Dermis microvascular lymphatic vessel endothelial cell (primary cell): ENCODE data around the gene PKP4. TPM values are rescaled to one million over a fixed set of nuclear protein-coding genes. Genes with fewer than 3 reads are reported as not detected.
A peak's percentile ranks its signal among the peaks of the same experiment; 100 is the strongest.

Experiments used
- DNase-seq, 2 donors: peaks; one replicate each; pipeline versions ENCODE4 v3.0.0 to v3.0.0-alpha.2; 2010; ENCODE audit warnings: low read depth in 2 of 2
- total RNA-seq: library from RNA; depleted of rRNA; stranded (reverse); fragments of >200 nt; gene quantifications from 2 replicates; pipeline ENCODE4 v1.2.1, GENCODE V29; 2014

The PKP4 gene
- total RNA-seq, 1 donor from 2014 or later, result 29.5 TPM

DNA sequence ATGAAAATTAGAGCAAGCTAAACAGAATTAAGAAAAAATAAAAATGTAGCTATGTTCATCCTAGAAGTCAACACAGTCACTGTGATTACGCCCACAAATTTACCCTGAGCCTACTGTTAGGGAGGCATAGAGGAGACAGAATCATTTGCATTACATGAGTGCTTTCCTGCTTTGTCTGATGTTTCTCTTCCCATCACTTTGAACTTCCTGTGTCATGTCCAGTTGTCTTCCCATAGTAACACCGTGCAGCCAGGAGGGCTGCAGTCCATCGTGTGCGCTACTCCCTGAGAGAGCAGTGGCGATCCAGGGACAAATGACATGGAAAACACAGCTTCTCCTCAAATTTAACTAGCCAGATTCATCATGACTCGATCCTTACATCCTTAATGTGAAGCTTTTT, 188.5 kb downstream of the PKP4 start:
- no peak for DNase-seq

DNA sequence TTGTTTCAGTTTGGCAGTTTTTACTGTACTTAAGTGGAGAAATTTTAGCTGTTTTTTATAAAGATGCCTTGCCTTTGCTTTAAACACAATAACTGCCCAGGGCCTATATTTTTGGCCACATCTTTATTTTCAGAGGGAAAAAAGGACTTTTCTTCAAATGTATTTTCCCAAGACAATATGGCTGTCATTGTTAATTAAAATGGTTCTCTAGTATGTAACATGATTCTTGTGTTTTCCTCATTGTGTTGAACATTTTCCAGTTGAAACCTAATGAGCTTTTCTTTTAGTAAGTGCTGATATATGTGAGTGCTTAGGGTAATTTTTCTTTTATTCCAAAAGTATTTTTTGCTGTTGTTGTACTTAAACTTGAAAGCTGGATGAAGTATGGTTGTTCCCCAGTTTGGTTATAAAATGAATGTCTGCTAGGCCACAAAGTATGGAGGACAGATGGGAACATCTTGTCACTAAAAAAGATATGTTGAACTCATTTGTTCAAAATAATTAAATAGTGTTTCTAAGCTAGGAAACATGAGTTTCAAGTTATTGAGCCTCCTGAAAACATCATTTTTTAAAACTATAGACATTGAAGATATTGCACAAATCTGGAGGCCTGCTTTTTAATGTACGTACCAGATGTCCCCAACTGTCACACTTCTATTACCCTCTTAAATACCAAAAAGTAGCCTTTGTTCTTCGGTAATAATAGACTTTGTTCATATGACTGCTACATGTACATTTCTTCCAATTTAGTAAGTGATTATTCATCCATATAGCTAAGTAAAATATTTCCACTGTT, 190.9 kb downstream of the PKP4 start:
- no peak for DNase-seq

DNA sequence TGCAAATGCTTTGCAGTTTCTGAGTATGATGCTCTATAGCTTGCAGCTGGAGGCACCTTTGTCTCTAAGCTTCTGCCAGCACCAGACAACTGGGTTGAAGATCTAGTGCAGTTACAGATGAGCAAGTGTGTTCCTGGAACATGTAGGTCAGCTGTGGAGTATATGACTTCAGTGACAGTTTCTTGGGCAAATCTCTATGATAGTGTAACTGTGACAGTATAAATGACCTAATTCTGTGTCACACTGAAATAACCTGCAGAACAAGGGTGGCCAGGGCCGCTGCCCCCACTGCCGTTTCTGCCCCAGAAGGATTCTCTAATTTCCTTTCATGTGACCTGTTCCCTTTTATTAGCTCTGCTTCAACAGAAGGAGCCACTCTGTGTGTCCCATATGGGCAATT, 193.1 kb downstream of the PKP4 start:
- no peak for DNase-seq

DNA sequence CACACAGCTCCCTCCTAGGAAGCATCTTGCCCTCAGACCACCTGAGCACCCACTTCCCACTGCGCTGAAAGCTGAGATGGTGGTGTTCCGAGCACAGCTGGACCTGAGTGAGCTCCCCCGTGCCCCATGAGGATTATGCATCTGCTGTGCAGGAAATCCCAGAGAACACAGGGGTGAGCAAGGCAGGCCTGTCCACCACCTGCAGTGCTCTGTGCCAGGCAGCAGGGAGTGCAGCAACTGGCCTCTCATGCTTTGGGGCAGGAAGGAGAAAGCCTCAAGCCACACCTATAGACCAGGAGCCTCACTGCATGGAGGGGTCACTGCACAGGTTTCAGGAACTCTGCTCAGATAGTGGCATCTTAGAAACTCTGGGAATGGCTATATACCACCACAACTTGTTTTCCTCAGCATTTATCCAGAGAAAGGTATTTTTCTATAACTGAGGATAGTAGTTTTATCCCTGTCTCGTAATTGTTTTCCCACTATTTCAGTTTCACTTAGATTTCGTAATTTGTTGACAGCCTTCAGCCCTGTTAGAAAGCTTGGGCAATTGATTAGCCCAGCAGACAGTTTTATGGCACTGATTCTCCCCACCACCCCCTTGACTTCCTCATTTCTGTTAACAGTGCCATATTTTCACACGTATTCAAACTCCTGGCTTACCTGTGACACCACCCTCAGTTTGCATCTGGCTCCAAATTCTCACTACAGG, 194.1 kb downstream of the PKP4 start:
- no peak for DNase-seq

DNA sequence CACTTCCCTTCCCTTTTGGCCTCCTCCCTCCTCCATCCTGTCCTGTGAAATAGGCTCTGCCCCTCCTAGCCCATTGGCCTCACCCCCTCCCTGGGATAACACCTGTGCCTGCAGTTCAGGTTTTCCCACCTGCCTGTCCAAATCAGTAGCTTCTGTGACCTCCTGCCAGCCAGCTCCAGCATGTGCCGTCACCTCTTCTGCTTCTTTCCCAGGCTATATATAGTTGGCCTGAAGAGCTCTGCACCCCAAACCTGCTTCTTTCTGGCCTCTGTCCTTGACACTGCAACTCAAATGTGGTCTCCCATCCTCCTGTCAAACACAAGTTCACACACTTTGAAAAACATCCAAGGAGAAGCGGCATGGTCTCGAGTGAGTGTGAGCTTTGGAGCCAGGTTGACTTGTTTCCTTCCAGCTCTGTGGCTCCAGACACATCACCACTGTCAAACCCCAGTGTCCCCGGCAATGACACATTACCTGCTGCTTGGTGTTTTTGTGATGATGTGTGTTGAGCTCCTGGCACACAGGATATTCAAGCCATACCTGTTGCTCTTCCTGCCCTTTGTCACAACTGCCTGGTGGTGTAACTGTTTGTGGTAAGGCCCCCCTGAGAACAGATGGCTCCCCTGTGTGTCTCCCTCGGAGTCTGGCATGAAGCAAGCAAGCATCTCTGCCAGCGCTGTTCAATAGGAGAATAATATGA, 194.8 kb downstream of the PKP4 start:
- no peak for DNase-seq

DNA sequence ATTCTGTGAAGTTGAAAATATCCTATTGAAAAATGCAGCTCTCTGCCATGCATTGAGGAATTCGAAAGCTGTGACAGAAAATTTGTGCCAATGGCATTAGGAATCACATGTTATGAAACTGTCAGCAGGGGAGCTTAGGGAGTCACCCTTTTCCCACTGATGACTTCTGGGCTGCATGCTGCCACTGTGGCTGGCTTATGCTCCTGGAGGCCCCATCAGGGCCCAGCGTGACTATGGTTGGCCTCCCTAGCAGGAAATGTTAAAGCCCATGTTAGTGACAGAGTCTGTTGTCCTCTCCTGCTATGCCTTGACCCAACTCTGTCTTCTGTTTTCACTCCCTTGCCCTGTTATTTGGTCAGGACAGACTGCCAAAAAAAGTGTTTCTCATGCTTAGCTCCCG, 198.9 kb downstream of the PKP4 start:
- no peak for DNase-seq

DNA sequence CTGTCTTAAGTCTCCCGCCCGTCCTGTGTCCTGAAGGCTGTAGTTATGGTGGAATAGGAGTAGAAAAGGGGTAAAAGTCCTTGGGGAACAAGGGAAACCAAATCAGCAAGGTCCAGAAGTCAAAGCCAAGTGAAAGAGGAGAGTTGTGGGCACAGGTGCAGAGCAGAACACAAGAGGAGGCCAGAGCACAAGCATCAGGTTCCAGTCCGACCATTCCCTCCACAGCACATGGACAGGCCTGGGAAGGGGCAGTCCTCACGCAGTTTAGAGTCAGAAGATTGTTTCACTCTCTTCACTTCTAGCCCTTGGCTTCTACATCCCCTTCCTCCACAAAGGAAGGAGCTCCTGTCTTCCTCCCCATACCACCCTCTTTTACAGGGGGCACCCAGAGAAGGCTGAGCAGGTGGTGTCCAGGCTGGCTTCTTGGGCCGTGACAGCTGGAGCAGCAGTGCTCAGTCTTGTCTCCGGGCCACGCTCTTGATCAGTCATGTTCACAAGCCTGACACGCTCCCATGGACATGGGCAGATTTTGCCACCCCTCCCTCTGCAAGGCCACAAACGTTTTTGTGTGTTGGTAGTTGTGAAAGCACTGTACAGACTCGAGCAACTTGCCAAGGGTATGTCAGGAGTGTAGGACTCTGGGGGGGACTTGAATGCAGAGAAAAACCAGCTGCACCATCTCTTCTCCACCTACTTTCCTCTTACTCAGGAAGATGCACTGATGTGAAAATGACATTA, 199.9 kb downstream of the PKP4 start:
- no peak for DNase-seq

DNA sequence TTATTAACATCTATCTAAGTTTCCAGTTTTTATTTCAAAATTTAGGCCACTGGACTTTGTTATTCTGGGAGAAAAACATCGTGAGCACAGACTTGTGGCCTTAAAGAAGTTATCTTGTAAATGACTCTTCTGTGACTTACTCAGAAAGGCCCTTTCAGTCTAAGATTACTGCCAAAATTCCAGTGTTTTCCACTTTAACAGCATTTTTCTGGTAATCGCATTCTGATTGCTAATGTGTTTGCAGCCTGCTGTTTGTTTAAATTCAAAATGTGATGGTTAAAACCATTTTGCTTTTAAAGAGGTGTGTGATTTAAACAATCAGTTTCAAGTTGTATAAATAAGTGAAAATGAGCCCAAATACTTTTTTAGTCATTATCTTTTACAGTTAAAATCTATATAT, 201.6 kb downstream of the PKP4 start:
- DNase-seq, result no peak

DNA sequence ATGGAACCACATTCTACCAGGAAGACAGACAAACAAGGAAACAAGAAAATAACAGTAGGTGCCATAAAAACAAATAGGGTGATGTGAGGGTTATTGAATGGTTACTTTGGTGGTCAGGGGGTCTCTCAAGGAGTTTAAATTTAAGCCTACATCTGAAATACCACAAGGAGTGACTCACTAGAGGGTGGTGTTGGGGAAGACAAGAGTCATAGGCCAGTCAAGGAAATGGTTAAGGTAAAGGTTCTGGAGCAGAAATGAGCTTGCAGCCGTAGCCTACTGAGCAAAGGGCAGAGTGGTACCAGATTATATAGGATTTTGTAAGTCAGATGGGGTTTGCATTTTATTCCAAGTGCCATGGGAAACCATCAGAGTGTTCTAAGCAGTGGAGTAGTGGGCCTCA, 202.7 kb downstream of the PKP4 start:
- DNase-seq, result no peak

DNA sequence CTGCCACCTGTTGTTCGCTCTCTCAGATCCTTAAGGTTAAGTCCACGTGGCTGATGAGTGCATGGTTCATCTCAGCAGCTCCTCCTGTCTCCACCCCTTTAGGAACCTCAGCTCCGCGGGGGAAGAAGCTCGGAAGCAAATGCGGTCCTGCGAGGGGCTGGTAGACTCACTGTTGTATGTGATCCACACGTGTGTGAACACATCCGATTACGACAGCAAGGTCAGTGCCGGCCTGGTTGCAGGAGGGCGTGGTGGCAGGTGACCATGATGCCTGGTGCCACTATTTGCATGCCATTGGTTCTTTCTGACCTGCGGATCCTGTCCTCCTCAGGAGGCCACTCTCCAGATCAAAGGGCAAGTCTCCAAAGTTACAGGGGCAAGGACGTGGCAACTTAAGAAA, 204.5 kb downstream of the PKP4 start:
- DNase-seq, result no peak

DNA sequence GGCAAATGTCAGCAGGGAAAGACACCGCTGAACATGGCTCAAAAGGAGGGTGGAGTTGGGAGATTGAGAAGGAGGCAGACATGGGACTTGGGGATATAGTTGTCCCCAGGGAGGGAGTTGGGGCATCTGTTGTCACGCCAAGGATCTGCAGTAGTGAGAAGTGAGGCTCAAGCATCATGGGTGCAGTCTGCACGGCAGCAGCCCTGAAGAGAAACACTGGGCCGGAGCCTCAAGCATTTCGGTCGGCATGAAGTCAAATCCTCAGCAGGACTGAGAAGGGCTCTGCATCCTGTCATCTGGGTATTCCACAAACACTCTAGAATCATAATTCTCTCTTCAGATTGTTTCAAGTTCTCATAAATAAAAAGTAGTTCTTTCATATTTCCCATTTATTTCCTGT, 205.7 kb downstream of the PKP4 start:
- no peak for DNase-seq

DNA sequence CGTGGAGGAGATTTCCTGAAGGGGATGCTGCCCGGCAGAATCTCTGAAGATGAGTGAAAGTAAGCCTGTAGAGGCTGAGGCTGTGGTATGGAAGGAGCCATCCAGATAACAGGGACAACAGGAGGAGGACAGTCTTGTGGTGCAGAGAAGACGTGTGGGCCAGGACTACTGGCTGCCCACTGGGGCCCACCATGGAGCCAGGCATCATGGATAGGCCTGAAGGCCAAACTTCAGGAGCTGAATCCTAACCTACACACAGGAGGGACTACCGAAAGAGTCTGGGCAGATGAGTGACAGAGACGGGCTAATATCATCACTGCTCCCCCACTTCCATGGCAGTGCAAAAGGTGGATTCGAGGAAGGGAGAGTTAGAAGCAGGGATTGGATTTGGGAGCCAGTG, 207.0 kb downstream of the PKP4 start:
- no peak for DNase-seq

DNA sequence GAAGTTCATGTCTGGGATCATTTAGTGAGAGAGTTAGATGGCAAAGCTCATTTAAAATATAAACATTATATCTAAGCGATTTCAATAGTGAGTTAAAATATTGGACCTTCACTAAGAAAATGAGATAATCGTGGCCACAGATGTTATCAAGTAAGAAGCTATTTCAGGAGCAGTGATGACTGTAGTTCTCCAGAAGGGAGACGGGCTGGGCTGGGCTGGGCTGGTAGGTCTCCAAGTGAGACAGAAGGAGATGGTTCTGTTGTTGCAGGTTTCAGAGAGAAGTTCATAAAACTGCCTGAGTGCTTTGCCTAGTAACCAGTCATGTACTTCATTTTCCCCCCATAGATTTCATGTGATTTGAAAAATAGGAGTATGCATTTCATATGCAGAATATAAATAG, 208.2 kb downstream of the PKP4 start:
- no peak for DNase-seq

DNA sequence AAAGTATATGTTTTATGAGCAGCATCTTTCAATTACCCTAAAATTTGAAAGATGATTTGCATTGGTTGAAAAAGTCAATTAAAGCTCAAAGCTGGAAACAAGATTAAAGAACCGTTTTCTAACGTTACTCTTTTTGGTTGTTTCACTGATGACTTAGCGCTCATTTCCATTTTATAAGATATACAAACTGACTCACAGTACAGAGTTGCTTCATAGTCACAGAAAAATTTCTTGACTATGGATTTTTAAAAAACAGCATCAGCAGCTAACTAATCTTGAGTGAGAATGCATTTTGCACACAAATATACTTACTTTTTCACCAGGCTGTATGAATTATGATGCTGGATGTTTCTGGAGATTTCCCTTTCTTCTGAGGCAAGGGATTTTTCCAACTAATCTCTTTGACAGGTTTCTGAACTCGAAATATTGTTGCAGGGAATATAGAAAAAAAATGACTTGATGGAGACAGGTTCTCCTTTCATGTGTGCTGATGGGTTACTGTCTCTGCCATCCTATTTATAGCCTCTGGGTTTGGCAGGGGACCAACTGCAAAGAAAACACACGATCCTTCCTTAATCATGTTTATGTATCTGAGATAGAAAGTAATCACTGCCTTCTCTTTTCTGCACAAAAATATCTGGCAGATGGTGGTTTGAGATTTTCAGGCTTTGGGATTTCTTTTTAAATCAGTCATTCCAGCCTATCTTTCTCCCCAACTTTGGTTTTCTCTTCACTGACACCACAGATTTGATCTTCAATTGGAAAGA, 209.0 kb downstream of the PKP4 start:
- DNase-seq, result peak in 1 of 2 donors; percentile 25

DNA sequence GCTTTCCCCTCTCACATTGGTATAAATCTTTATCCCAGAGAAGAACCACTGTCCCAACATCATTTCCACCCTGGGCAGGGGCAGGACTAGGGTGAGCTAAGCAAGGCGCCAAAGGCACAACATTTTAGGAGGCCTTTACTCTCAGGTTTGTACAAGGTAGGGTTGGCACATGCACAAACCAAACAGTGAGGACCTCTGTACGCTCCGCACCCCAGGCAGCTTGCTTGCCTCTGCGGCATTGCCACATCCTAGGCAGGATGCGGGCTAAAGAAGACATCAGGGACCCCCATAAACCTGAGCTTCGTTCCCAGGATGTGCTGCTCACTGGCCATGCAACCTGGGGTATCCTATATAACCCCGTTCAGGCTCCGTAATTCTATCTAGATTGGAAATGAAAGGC, 210.2 kb downstream of the PKP4 start:
- no peak for DNase-seq

DNA sequence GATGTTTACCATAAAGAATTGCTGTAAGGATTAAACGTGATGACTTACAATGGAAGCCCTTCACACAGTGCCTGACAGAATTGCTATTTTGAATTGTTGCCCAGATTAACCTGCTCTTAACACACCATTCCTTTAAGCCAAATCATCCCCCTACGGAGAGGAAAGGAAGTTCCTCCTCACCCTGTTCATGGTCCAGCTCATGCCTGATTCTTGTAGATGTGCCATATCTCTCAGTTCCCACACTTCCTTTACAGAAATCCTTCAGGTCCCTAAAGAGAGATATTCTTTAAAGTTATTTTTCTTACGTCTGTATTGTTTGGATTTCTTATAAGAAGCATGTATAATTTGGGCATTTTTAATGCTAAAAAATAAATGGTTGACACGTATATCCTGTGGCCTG, 210.8 kb downstream of the PKP4 start:
- peak in 1 of 2 donors; percentile 93 for DNase-seq

DNA sequence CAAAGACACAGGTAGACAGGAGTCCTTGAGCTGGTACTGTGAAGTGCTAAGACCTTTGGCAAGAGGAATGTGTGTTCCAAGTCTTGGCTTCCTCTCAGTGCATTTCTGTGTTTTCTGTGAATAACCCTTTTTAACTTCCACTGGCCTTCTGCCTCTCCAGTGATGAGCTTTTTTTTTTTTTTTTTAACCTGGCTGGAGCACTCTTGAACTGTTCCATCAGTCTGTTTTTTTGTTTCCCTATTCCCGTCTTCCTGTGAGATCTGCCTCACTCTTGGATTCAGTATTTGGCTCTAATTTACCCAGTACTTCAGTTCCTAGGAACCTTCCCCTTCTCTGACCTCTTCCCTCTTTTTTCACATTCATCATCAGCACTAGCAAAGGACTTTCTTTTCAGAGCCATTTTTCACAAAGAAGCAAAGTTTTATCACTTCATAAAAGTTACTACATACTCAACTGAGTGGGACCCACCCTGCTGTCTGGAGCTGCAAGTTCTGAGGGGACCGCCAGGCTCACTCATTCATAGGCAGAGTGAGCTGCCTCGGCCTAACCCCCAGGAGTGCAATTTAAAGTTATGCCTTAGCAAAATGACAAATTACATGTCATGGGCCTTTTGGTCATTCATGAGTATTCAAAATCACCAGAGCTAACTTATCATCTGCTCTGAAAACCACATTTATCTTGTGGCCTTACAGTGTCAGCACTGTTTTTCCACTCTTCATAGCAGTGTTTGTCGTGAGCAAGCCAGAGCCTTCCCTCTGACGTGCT, 211.4 kb downstream of the PKP4 start:
- peak in 1 of 2 donors; percentile 71 for DNase-seq

DNA sequence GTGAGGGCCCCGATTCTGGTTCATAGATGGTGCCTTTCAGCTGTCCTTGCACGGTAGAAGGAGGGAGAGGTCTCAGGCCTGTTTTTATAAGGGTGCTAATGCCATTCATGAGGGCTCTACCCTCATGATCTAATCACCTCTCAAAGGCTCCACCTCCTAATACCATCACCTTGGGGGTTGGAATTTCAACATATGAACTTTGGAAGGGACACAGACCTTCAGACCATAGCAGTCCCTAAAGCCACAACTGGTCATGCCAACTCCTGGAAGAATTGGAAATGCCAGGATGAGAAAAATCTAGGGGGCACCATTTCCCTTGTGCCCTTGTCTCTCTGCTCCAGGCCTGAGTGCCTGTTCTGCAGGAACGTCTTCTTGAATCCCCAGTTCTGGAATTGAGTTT, 213.5 kb downstream of the PKP4 start:
- no peak for DNase-seq

DNA sequence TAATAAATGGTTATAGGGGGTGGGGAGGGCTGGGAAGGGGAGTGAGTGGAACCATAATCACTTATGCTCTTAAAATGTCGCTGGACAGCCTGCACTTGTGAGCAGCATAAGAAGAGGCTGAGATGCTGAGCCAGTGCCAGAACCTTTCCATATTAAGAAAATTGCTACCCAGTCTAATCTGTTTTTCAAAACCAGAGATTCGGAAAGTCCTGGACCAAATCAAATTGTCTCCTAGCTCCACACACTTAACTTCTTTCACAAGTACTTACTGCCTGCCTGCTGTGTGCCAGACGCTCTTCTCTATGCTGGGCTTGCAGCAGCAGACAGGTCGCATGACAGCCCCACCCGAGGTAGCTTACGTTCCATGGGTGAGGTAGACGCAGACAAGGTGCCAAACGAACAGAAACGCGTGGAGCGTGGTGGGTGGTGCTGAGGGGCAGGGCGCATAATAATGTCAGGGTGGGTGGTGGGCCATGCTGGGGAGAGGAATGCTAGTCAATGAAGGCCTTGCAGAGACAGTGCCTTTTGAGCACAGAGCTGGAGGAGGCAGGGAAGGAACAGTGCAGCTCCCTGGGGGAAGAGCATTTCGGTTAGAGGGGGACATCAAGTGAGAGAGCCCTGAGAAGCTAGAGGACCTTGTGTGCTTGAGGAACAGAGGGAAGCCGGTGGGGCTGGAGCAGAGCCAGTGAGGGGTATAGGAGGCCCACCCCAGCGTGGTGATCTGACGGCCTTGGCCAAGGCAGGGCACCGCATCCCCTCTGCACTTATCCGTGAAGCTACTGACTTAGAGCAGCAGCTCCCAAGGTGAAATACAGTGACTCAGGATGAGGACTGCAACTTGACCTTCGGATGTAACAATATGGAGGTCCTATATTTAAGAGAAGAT, 214.9 kb downstream of the PKP4 start:
- no peak for DNase-seq
